GM12892 (cell line): ENCODE data around the gene GCK.
A peak's percentile ranks its signal among the peaks of the same experiment; 100 is the strongest.

ENCODE experiments used
- DNase-seq: peaks from one replicate; pipeline ENCODE4 v3.0.0; 2011; ENCODE audit not compliant: insufficient read length
- FAIRE-seq: peaks from 2 replicates; lab custom pipeline; 2011; peaks lifted over from hg19 to GRCh38; lab: Jason Lieb, UNC
- POLR2A ChIP-seq: IDR thresholded peaks from 2 replicates; pipeline ENCODE4 v1.6.1; 2011; ENCODE audit warnings: low read depth, low read length, control low read depth
- POLR2AphosphoS5 ChIP-seq: IDR thresholded peaks from 2 replicates; pipeline ENCODE4 v1.6.1; 2011; ENCODE audit warnings: low read depth, low read length, control low read depth
- TAF1 ChIP-seq: IDR thresholded peaks from 2 replicates; pipeline ENCODE4 v1.6.1; 2011; ENCODE audit warnings: low read depth, mild to moderate bottlenecking, control low read depth, low read length, borderline replicate concordance

The GCK gene

DNA sequence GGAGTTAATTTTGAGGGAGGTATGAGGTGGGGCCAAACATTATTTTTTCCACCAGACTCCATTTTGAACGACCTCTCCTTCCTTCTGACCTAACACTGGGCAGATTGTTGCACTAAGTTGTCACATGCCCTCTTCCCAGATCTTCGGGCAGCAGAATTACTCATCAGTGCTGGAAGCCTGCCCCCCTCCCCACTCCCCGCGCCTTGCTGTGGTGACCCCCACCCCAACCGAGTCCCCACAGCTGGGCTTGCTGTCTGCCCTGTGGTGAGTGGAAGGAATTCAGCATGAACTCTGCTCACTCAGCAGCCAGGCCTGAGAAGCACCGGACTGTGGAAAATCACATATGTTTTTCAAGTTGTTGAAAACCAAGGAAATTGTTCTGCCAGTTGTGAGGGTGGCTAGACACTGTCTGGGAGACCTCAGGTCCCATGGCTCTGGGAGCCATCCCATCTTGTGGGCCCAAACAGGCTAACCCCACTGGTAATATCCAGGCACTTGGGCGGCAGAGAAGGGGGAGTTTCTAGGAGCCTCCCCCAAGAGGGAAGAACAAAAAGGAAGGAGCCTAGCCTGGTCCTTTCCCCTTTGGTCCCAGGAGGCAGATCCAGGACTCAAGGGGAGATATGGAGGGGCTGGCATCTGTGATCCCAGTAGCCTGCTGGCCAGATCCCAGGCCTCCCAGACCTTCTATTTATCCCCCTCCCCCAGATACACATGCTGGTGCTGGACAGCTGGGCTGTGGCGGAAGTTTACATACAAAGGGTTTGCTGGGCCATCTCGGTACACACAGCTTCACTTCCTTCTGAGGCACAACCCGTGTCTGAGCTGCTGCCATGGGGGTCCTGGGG lies 88.6 kb downstream of the GCK start:
- DNase-seq (no peak), FAIRE-seq (no peak)
- TF ChIP-seq POLR2A = no peak
- no peak for TF ChIP-seq TAF1
- no peak for TF ChIP-seq POLR2AphosphoS5

GRCh38 chr7:44099669-44100068 lies 89.6 kb downstream of the GCK start:
- FAIRE-seq (no peak), DNase-seq (no peak)
- TF ChIP-seq POLR2AphosphoS5 = no peak
- no peak for TF ChIP-seq POLR2A
- no peak for TF ChIP-seq TAF1

DNA sequence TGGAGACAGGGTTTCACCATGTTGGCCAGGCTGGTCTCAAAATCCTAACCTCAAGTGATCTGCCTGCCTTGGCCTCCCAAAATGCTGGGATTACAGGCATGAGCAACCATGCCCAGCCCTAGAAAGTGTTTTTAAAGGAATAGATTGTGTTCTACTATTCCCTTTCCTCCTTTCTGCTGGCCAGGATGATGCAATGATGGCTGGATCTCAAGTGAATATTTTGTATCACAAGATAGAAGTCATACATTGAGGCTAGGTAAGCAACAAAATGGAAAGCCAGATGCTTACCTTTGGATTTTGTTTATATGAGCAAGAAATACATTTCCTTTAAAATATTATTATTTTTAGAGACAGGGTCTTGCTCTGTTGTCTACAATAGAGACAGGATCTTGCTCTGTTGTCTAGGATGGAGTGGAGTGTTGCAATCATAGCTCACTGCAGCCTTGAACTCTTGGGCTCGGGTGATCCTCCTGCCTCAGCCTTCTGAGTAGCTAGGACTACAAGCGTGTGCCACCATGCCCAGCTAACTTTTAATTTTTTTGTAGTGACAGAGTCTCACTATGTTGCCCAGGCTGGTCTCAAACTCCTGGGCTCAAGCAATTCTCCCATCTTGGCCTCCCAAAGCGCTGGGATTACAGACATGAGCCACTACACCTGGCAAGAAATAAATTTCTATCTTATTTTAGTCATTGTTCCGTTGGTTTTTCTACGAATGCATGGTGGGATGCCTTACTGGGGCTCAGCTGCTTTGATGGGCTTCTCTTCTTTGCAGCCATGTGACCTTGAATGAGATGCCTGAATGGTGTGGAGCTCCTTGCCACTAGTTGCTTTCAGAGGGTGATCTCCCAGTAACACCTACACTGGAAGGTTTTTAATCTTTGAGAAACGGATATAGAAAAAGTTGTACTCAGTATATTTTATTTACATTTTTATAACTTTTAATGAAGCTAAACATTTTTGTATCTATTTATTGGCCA lies 90.9 kb downstream of the GCK start:
- DNase-seq (no peak), FAIRE-seq (no peak)
- TF ChIP-seq POLR2AphosphoS5 (no peak), TAF1 (no peak), POLR2A (no peak)

DNA sequence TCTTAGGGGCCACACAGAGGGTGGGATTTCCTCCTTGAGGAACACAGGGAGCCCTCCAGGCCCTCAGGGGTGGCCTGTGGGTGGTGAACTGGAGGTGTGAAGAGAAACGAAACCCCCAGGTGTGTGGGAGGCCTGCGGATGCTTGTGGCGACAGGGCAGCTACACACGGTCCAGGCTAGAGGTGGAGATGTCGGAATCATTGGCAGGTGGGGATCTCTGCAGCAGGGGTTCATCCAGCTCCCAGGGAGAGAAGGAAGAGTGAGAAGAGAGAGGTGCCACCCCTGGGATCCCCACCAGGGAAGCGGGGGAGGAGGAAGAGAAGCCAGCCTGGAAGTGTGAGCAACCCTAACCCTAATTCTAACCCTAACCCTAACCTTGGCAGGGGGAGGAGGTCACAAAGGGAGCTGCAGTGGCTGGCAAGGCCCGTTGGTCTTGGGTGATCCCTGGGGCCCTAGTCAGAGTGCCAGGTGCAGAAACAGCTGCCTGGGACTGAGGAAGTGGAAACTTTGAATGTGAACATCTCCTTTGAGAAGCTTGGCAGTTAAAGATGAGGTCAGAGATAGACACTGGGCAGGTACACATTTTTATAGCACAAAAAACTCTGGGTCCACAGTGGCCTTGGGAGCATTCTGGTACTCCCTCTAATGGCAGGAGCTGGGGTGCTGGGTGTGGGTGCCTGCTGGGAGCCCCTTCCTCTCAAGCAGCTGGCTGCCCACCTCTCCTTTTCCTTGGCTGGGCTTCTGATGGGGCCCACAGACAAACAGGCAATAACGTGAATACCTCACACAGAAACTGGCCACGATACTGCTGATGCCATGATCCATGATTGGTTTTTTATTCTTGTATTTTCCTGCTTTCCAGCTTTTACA lies 91.9 kb downstream of the GCK start:
- no peak for DNase-seq
- peak; percentile 50 for FAIRE-seq
- TF ChIP-seq TAF1 (no peak), POLR2AphosphoS5 (no peak), POLR2A (no peak)

DNA sequence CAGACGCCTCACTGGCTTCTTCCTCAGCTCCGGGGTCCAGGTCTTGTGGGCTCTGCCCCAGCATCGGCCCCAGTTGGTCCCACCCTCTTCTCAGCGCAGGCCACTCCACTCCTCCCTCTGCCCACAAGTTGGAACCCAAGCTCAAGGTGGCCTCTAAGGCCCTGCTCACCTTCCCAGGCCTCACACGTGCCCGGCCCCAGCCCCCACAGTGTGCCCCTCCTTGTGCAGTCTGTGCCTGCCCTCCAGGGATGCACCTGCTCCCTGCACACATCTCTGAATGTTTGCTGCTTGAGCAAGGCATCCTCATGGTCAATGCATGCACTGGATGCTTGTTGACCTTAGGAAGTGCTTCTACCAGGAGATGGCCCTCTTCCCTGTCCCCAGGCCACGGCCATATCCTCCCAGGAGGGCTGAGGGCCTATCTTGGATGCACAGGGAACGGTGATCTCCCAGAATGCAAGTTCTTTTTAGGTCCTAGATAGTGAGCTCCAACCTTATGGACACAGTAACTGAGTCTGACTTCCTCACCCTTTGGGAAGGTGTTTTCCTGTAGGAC lies 92.8 kb downstream of the GCK start:
- TF ChIP-seq POLR2AphosphoS5 (no peak), TAF1 (no peak), POLR2A (no peak)
- FAIRE-seq (peak; percentile 9), DNase-seq (no peak)

DNA sequence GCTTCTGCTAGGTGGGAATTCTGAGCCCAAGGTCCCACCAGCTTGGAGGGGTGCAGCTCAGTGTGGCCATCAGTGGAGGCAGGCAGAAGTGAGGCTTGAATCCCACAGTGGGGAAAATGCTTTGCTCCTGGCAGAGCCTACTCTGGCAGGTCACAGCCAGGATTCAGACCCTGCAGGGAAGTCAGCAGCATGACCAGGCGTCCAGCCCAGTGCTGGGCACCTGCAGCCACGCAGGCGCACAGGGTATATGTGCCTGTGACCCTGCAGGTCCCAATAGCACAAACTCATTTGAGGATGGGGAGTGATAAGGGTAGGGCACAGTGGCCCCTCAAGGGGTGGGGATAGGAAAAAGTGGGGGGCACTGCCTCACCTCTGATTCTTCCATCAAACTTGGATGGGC lies 93.5 kb downstream of the GCK start:
- DNase-seq = no peak
- no peak for FAIRE-seq
- TF ChIP-seq POLR2A (no peak), POLR2AphosphoS5 (no peak)

GRCh38 chr7:44094883-44095592 lies 94.2 kb downstream of the GCK start:
- TF ChIP-seq POLR2AphosphoS5 (no peak), TAF1 (no peak), POLR2A (no peak)
- no peak for DNase-seq
- FAIRE-seq = no peak

DNA sequence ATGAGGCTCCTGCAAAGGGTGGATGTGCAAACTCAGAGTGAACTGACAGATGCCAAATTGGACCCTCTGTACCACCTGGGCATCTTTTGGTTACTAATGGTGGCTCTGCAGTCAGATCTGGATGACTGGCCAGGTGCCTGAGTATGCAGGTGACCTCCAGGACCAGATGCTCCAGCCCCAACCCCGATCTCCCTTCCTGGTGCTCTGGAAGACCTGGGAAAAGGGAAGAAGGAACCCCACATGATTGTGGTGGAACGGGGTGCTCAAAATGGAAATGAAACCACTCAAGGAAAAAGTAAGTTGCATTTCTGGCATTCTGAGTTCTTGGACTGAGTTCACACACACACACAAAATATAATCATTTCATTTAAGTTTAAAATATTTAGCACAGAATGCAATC lies 94.9 kb downstream of the GCK start:
- TF ChIP-seq TAF1 (no peak), POLR2AphosphoS5 (no peak), POLR2A (no peak)
- no peak for FAIRE-seq
- DNase-seq = no peak
